SK-N-SH (cell line): ENCODE data around the gene RAET1E. TPM values are rescaled to one million over a fixed set of nuclear protein-coding genes. Genes with fewer than 3 reads are reported as not detected.

Experiments used
- CTCF ChIA-PET: fragments of 300-600, 350-600 bp; formaldehyde crosslinking; extraction: SDS; loops from one replicate; lab custom pipeline; 2021; lab: Yijun Ruan, JAX
- POLR2A ChIA-PET: fragments of 350-600 bp; sonication (Branson Sonifier 250); formaldehyde crosslinking; extraction: SDS; loops from one replicate; lab custom pipeline; 2020; ENCODE audit warnings: antibody characterized with exemption, inconsistent platforms; lab: Yijun Ruan, JAX
- DNase-seq: peaks from one replicate; pipeline ENCODE4 v3.0.0; 2012
- H2AFZ ChIP-seq: fragments of 200-600 bp; sonication (generic); 2 replicates; pipeline ENCODE4 v1.8.1; 2016; ENCODE audit warnings: antibody characterized with exemption, mild to moderate bottlenecking, low read depth
- H3F3A ChIP-seq: fragments of 200-600 bp; sonication (generic); replicated peaks from 2 replicates; pipeline ENCODE3; 2016; ENCODE audit warnings: antibody characterized with exemption, mild to moderate bottlenecking; ENCODE audit not compliant: insufficient read depth
- H3K27ac ChIP-seq, 2 experiments: fragments of 200-500 bp in 1 of 2; fragments of 200-600 bp in 1 of 2; sonication (Bioruptor generic) in 1 of 2; sonication (generic), shearing (Covaris generic) in 1 of 2; 2 replicates each; pipeline versions ENCODE4 v1.5.1 to v1.6.1; 2014 to 2016; ENCODE audit warnings: low read depth in 2 of 2, inconsistent platforms in 1 of 2, low read length in 1 of 2, mild to moderate bottlenecking in 1 of 2, mixed read lengths in 1 of 2
- H3K27me3 ChIP-seq: fragments of 200-600 bp; sonication (generic), shearing (Covaris generic); 2 replicates; pipeline ENCODE4 v1.6.1; 2016; ENCODE audit warnings: mixed run types; ENCODE audit not compliant: insufficient read depth
- H3K36me3 ChIP-seq, 2 experiments: fragments of 200-500 bp in 1 of 2; fragments of 200-600 bp in 1 of 2; sonication (Bioruptor generic) in 1 of 2; sonication (generic) in 1 of 2; replicated peaks in 1 of 2; 2 replicates each; pipeline versions ENCODE3 to v1.5.1; 2014 to 2016; ENCODE audit warnings: low read length in 1 of 2, mild to moderate bottlenecking in 1 of 2; ENCODE audit not compliant: insufficient read depth in 2 of 2, control insufficient read depth in 1 of 2
- H3K4me1 ChIP-seq, 2 experiments: fragments of 200-500 bp in 1 of 2; fragments of 200-600 bp in 1 of 2; sonication (Bioruptor generic) in 1 of 2; sonication (generic), shearing (Covaris generic) in 1 of 2; 2 replicates each; pipeline versions ENCODE4 v1.5.1 to v1.6.1; 2014 to 2016; ENCODE audit warnings: low read depth in 1 of 2, low read length in 1 of 2, mixed run types in 1 of 2; ENCODE audit not compliant: insufficient read depth in 2 of 2, control insufficient read depth in 1 of 2
- H3K4me2 ChIP-seq: fragments of 200-600 bp; sonication (generic), shearing (Covaris generic); 2 replicates; pipeline ENCODE4 v1.6.1; 2017; ENCODE audit warnings: mixed run types
- H3K4me3 ChIP-seq, 2 experiments: fragments of 200-500 bp in 1 of 2; fragments of 200-600 bp in 1 of 2; sonication (Bioruptor generic) in 1 of 2; sonication (generic), shearing (Covaris generic) in 1 of 2; 2 replicates each; pipeline versions ENCODE4 v1.5.1 to v1.8.1; 2014 to 2016; ENCODE audit warnings: low read depth in 2 of 2, inconsistent platforms in 1 of 2, low read length in 1 of 2, mild to moderate bottlenecking in 1 of 2, mixed read lengths in 1 of 2, moderate library complexity in 1 of 2
- H3K79me2 ChIP-seq: fragments of 200-600 bp; sonication (generic); 2 replicates; pipeline ENCODE4 v1.8.1; 2017; ENCODE audit warnings: mild to moderate bottlenecking; ENCODE audit not compliant: insufficient read depth
- H3K9ac ChIP-seq: fragments of 200-600 bp; sonication (generic); 2 replicates; pipeline ENCODE4 v1.6.1; 2017; ENCODE audit warnings: mixed run types
- H3K9me2 ChIP-seq: fragments of 200-600 bp; sonication (generic); 2 replicates; pipeline ENCODE4 v1.6.1; 2017; ENCODE audit warnings: mixed run types
- H3K9me3 ChIP-seq: fragments of 200-600 bp; sonication (generic); 2 replicates; pipeline ENCODE4 v1.6.1; 2017; ENCODE audit warnings: mixed run types, mild to moderate bottlenecking, moderate library complexity
- H4K20me1 ChIP-seq: fragments of 200-600 bp; sonication (generic); 2 replicates; pipeline ENCODE4 v1.6.1; 2017; ENCODE audit warnings: mild to moderate bottlenecking, mixed run types; ENCODE audit not compliant: insufficient read depth
- CHD2 ChIP-seq: fragments of 150-350 bp; IDR thresholded peaks from 2 replicates; pipeline ENCODE4 v1.6.1; 2018; ENCODE audit warnings: low read length; ENCODE audit not compliant: partially characterized antibody
- ELF1 ChIP-seq: IDR thresholded peaks from 2 replicates; pipeline ENCODE4 v1.4.0; 2012
- FOSL2 ChIP-seq: IDR thresholded peaks from 2 replicates; pipeline ENCODE4 v1.4.0; 2012; ENCODE audit warnings: low read depth, mild to moderate bottlenecking, moderate library complexity, borderline replicate concordance
- FOXJ3 ChIP-seq: sonication (generic); formaldehyde crosslinking; IDR thresholded peaks from 2 replicates; pipeline ENCODE4 v1.5.1; 2020; ENCODE audit warnings: mild to moderate bottlenecking, missing genetic modification reagents
- GATA2 ChIP-seq: sonication (generic); formaldehyde crosslinking; IDR thresholded peaks from 2 replicates; pipeline ENCODE4 v1.5.0; 2020; ENCODE audit warnings: mild to moderate bottlenecking, missing genetic modification reagents
- JUND ChIP-seq: IDR thresholded peaks from 2 replicates; pipeline ENCODE4 v1.4.0; 2012
- MEF2A ChIP-seq: IDR thresholded peaks from 2 replicates; pipeline ENCODE4 v1.4.0; 2012; ENCODE audit warnings: low read depth, borderline replicate concordance
- MXI1 ChIP-seq: IDR thresholded peaks from 2 replicates; pipeline ENCODE4 v1.6.1; 2012; ENCODE audit warnings: mild to moderate bottlenecking, low read depth, low read length, improper control_type of control experiment
- POLR2AphosphoS5 ChIP-seq: IDR thresholded peaks from 2 replicates; pipeline ENCODE4 v1.6.1; 2012; ENCODE audit warnings: low read depth, low read length
- RAD21 ChIP-seq: IDR thresholded peaks from 2 replicates; pipeline ENCODE4 v1.6.1; 2012; ENCODE audit warnings: mild to moderate bottlenecking, low read length
- RCOR1 ChIP-seq: fragments of 150-350 bp; IDR thresholded peaks from 2 replicates; pipeline ENCODE4 v1.6.1; 2017; ENCODE audit warnings: antibody characterized with exemption, low read length
- RFX5 ChIP-seq: IDR thresholded peaks from 2 replicates; pipeline ENCODE4 v1.6.1; 2012; ENCODE audit warnings: mild to moderate bottlenecking, improper control_type of control experiment, low read length
- SIN3A ChIP-seq: IDR thresholded peaks from 2 replicates; pipeline ENCODE4 v1.6.1; 2012; ENCODE audit warnings: low read depth, mild to moderate bottlenecking, low read length, moderate library complexity, borderline replicate concordance
- TCF12 ChIP-seq: IDR thresholded peaks from 2 replicates; pipeline ENCODE4 v1.4.0; 2012
- WGBS: methylation state at CpG from one replicate; pipeline ENCODE4 v1.1.6; 2017; ENCODE audit warnings: low lambda C conversion rate; 5-methylcytosine and 5-hydroxymethylcytosine counted together
- polyA plus RNA-seq, 3 experiments: library from polyadenylated mRNA; depleted of rRNA; stranded (reverse); fragments of >200 nt; gene quantifications; 2 replicates each; pipeline ENCODE4 v1.2.3, GENCODE V29; 2012
- TF ChIP-seq, protein P1 (sequence below): fragments of 200-600 bp; sonication (generic); IDR thresholded peaks from 2 replicates; pipeline ENCODE4 v1.6.1; 2017; ENCODE audit warnings: antibody characterized with exemption, mild to moderate bottlenecking, moderate library complexity
- TF ChIP-seq, protein P2 (sequence below): fragments of 150-350 bp; IDR thresholded peaks from 2 replicates; pipeline ENCODE4 v1.6.1; 2016; ENCODE audit warnings: mild to moderate bottlenecking, low read depth, low read length
- TF ChIP-seq, protein P3 (sequence below): IDR thresholded peaks from 2 replicates; pipeline ENCODE4; 2012
- TF ChIP-seq, protein P4 (sequence below): IDR thresholded peaks from 2 replicates; pipeline ENCODE4 v1.4.0; 2012; ENCODE audit warnings: low read depth, borderline replicate concordance
- TF ChIP-seq, protein P5 (sequence below): fragments of 150-350 bp; IDR thresholded peaks from 2 replicates; pipeline ENCODE4 v1.6.1; 2017; ENCODE audit warnings: antibody characterized with exemption, low read length, low read depth, borderline replicate concordance

RAET1E gene
- polyA plus RNA-seq, 1 of the 3 experiments (the other 2 are of a cell fraction) = 0.15 TPM

DNA sequence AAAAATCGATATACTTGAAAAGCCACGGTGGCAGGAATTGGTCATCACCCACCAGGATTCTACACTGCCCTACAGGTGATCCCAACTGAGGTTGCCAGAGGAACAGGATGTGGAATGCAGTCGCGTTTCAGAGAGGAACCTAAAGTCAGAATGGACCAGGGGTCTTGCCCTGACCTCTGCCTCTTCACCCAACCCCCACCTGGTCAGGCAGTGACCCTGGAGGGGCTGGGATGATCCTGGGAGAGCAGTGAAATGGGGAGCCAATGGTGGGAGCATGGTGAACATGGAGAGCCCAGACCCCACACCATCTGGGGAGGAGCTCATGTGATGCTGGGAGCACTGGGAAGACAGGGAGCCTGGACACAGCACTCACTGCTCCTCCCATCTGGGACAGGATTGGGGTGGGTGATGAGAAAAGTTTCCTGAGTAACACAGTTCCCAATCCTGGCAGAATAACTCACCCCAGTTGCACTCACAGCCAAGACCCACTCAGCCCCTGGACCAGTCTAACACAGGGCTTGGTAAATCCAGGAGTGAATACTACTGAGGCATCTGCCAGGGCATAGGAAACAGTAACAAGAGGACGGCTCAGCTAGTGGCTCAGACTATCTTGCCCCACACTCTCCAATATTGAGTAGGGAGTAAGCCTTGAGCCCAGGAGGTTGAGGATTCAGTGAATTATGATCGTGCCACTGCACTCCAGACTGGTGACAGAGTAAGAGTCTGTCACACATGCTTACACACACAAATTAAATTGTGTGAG, 42.2 kb upstream of the RAET1E start:
- Histone ChIP-seq H3K9me3 (no peaks in the 10 kb centered on the region), H3K27me3 (peaks cover 48% of the 10 kb centered on the region), H3K36me3 (no peaks in the 10 kb centered on the region), H3K9ac (no peak overlapping the region), H3K4me1 (peaks cover 0 to 8% of the 10 kb centered on the region in 2 experiments; a peak in 1 of 4 replicates), H2AFZ (no peak overlapping the region), H4K20me1 (no peaks in the 10 kb centered on the region), H3K4me2 (no peak overlapping the region), H3K9me2 (no peaks in the 10 kb centered on the region), H3K27ac (no peak overlapping the region), H3K79me2 (no peaks in the 10 kb centered on the region), H3F3A (peaks cover 4% of the 10 kb centered on the region), H3K4me3 (no peak overlapping the region)
- ChIA-PET CTCF (interaction anchor here (0.9 to 1.9 kb wide), 3 partner anchors 15 to 77 kb away, joined by 3 to 13 read pairs (median 4); no protein-coding TSS in a partner anchor), POLR2A (no interaction called here)
- 17% methylated on average over 5 of the region's 6 CpGs for WGBS
- TF ChIP-seq RCOR1 (no peak), FOSL2 (no peak), CHD2 (no peak), MXI1 (no peak), ELF1 (no peak), POLR2AphosphoS5 (no peak), JUND (no peak), GATA2 (CRISPR knock-in tag) (no peak), TCF12 (no peak), FOXJ3 (CRISPR knock-in tag) (no peak), RFX5 (no peak), RAD21 (no peak), MEF2A (no peak), SIN3A (no peak)
- TF ChIP-seq, protein P1, sequence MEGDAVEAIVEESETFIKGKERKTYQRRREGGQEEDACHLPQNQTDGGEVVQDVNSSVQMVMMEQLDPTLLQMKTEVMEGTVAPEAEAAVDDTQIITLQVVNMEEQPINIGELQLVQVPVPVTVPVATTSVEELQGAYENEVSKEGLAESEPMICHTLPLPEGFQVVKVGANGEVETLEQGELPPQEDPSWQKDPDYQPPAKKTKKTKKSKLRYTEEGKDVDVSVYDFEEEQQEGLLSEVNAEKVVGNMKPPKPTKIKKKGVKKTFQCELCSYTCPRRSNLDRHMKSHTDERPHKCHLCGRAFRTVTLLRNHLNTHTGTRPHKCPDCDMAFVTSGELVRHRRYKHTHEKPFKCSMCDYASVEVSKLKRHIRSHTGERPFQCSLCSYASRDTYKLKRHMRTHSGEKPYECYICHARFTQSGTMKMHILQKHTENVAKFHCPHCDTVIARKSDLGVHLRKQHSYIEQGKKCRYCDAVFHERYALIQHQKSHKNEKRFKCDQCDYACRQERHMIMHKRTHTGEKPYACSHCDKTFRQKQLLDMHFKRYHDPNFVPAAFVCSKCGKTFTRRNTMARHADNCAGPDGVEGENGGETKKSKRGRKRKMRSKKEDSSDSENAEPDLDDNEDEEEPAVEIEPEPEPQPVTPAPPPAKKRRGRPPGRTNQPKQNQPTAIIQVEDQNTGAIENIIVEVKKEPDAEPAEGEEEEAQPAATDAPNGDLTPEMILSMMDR = no peak
- TF ChIP-seq, protein P2, sequence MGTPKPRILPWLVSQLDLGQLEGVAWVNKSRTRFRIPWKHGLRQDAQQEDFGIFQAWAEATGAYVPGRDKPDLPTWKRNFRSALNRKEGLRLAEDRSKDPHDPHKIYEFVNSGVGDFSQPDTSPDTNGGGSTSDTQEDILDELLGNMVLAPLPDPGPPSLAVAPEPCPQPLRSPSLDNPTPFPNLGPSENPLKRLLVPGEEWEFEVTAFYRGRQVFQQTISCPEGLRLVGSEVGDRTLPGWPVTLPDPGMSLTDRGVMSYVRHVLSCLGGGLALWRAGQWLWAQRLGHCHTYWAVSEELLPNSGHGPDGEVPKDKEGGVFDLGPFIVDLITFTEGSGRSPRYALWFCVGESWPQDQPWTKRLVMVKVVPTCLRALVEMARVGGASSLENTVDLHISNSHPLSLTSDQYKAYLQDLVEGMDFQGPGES = no peak
- TF ChIP-seq, protein P3, sequence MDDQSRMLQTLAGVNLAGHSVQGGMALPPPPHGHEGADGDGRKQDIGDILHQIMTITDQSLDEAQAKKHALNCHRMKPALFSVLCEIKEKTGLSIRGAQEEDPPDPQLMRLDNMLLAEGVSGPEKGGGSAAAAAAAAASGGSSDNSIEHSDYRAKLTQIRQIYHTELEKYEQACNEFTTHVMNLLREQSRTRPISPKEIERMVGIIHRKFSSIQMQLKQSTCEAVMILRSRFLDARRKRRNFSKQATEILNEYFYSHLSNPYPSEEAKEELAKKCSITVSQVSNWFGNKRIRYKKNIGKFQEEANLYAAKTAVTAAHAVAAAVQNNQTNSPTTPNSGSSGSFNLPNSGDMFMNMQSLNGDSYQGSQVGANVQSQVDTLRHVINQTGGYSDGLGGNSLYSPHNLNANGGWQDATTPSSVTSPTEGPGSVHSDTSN = no peak
- TF ChIP-seq, protein P4, sequence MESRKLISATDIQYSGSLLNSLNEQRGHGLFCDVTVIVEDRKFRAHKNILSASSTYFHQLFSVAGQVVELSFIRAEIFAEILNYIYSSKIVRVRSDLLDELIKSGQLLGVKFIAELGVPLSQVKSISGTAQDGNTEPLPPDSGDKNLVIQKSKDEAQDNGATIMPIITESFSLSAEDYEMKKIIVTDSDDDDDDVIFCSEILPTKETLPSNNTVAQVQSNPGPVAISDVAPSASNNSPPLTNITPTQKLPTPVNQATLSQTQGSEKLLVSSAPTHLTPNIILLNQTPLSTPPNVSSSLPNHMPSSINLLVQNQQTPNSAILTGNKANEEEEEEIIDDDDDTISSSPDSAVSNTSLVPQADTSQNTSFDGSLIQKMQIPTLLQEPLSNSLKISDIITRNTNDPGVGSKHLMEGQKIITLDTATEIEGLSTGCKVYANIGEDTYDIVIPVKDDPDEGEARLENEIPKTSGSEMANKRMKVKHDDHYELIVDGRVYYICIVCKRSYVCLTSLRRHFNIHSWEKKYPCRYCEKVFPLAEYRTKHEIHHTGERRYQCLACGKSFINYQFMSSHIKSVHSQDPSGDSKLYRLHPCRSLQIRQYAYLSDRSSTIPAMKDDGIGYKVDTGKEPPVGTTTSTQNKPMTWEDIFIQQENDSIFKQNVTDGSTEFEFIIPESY = no peak
- TF ChIP-seq, protein P5, sequence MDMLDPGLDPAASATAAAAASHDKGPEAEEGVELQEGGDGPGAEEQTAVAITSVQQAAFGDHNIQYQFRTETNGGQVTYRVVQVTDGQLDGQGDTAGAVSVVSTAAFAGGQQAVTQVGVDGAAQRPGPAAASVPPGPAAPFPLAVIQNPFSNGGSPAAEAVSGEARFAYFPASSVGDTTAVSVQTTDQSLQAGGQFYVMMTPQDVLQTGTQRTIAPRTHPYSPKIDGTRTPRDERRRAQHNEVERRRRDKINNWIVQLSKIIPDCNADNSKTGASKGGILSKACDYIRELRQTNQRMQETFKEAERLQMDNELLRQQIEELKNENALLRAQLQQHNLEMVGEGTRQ = no peak
- no peak for DNase-seq
